H9 (cell line): Measurements from ENCODE around the gene MAPRE3. TPM values are rescaled to one million over a fixed set of nuclear protein-coding genes. Genes with fewer than 3 reads are reported as not detected.

ENCODE experiments used
- DNase-seq: peaks from one replicate; pipeline ENCODE4 v3.0.0-alpha.2; 2017
- H2AFZ ChIP-seq: one replicate; pipeline ENCODE4 v1.6.1; 2013; ENCODE audit warnings: mild to moderate bottlenecking, low read length, control low read depth, moderate library complexity
- H2AK5ac ChIP-seq: 2 replicates; pipeline ENCODE4 v1.6.1; 2013; ENCODE audit warnings: low read length, control low read depth, mixed read lengths; ENCODE audit not compliant: insufficient read length
- H2BK120ac ChIP-seq: one replicate; pipeline ENCODE4 v1.6.1; 2013; ENCODE audit warnings: low read depth, mild to moderate bottlenecking, low read length, control low read depth, inconsistent platforms; ENCODE audit not compliant: poor library complexity, severe bottlenecking
- H2BK12ac ChIP-seq: 2 replicates; pipeline ENCODE4 v1.6.1; 2013; ENCODE audit warnings: low read length, control low read depth, mixed read lengths, low read depth; ENCODE audit not compliant: insufficient read length
- H2BK15ac ChIP-seq: 2 replicates; pipeline ENCODE4 v1.6.1; 2013; ENCODE audit warnings: low read depth, low read length, control low read depth
- H2BK20ac ChIP-seq: one replicate; pipeline ENCODE4 v1.6.1; 2013; ENCODE audit warnings: low read depth, mild to moderate bottlenecking, low read length, control low read depth, inconsistent platforms; ENCODE audit not compliant: poor library complexity, severe bottlenecking
- H2BK5ac ChIP-seq: 2 replicates; pipeline ENCODE4 v1.6.1; 2013; ENCODE audit warnings: low read length, control low read depth, mixed read lengths; ENCODE audit not compliant: insufficient read length
- H3K14ac ChIP-seq: 2 replicates; pipeline ENCODE4 v1.6.1; 2013; ENCODE audit warnings: low read length, control low read depth; ENCODE audit not compliant: insufficient read depth
- H3K18ac ChIP-seq: 2 replicates; pipeline ENCODE4 v1.6.1; 2013; ENCODE audit warnings: low read depth, mild to moderate bottlenecking, mixed read lengths, low read length, control low read depth; ENCODE audit not compliant: insufficient read length
- H3K23ac ChIP-seq: 2 replicates; pipeline ENCODE4 v1.6.1; 2013; ENCODE audit warnings: low read length, control low read depth, mixed read lengths, low read depth; ENCODE audit not compliant: insufficient read length
- H3K23me2 ChIP-seq: 2 replicates; pipeline ENCODE4 v1.6.1; 2013; ENCODE audit warnings: low read depth, mild to moderate bottlenecking, mixed read lengths, low read length, control low read depth; ENCODE audit not compliant: insufficient read length, poor library complexity, severe bottlenecking
- H3K27ac ChIP-seq: 2 replicates; pipeline ENCODE4 v1.5.1; 2013; ENCODE audit warnings: low read length, control low read depth, mixed read lengths, low read depth; ENCODE audit not compliant: insufficient read length
- H3K27me3 ChIP-seq: 2 replicates; pipeline ENCODE4 v1.6.1; 2013; ENCODE audit warnings: low read length, control low read depth, inconsistent platforms; ENCODE audit not compliant: insufficient read depth
- H3K4ac ChIP-seq: 2 replicates; pipeline ENCODE4 v1.6.1; 2013; ENCODE audit warnings: low read depth, mild to moderate bottlenecking, control low read depth, inconsistent platforms, low read length, moderate library complexity
- H3K4me1 ChIP-seq: 2 replicates; pipeline ENCODE4 v1.6.1; 2013; ENCODE audit warnings: low read length, control low read depth, inconsistent platforms; ENCODE audit not compliant: insufficient read depth
- H3K4me2 ChIP-seq: 2 replicates; pipeline ENCODE4 v1.6.1; 2013; ENCODE audit warnings: low read length, control low read depth, mixed read lengths; ENCODE audit not compliant: insufficient read length, insufficient read depth
- H3K56ac ChIP-seq: 2 replicates; pipeline ENCODE4 v1.6.1; 2013; ENCODE audit warnings: low read depth, mild to moderate bottlenecking, mixed read lengths, low read length, control low read depth; ENCODE audit not compliant: insufficient read length
- H3K79me1 ChIP-seq: 2 replicates; pipeline ENCODE4 v1.6.1; 2013; ENCODE audit warnings: low read depth, mild to moderate bottlenecking, moderate library complexity, low read length, control low read depth, inconsistent platforms; ENCODE audit not compliant: insufficient read depth, poor library complexity, severe bottlenecking
- H3K79me2 ChIP-seq: 2 replicates; pipeline ENCODE4 v1.6.1; 2013; ENCODE audit warnings: low read length, control low read depth, inconsistent platforms; ENCODE audit not compliant: insufficient read depth
- H3K9ac ChIP-seq: 2 replicates; pipeline ENCODE4 v1.6.1; 2013; ENCODE audit warnings: low read length, control low read depth, mixed read lengths; ENCODE audit not compliant: insufficient read length; ENCODE audit errors: extremely low read depth
- H3K9me3 ChIP-seq: one replicate; pipeline ENCODE4 v1.6.1; 2013; ENCODE audit warnings: low read depth, low read length, inconsistent platforms; ENCODE audit not compliant: control insufficient read depth
- H3T11ph ChIP-seq: one replicate; pipeline ENCODE4 v1.6.1; 2013; ENCODE audit warnings: mild to moderate bottlenecking, low read length, control low read depth, inconsistent platforms
- H4K20me1 ChIP-seq: one replicate; pipeline ENCODE4 v1.6.1; 2013; ENCODE audit not compliant: control insufficient read depth, insufficient read length, insufficient read depth
- H4K5ac ChIP-seq: 2 replicates; pipeline ENCODE4 v1.6.1; 2013; ENCODE audit warnings: low read depth, mild to moderate bottlenecking, mixed read lengths, low read length, control low read depth; ENCODE audit not compliant: insufficient read length
- H4K8ac ChIP-seq: replicated peaks from 2 replicates; pipeline ENCODE4 v1.6.1; 2013; ENCODE audit warnings: low read length, control low read depth, mixed read lengths, low read depth; ENCODE audit not compliant: insufficient read length
- H4K91ac ChIP-seq: 2 replicates; pipeline ENCODE4 v1.6.1; 2013; ENCODE audit warnings: low read depth, mild to moderate bottlenecking, moderate library complexity, mixed read lengths, low read length, control low read depth; ENCODE audit not compliant: insufficient read length
- H3K27ac Mint-ChIP-seq, 3 experiments: 2 replicates in 2 of 3; 3 replicates in 1 of 3; pipeline ENCODE4 v1.8.0; 2020 to 2021; ENCODE audit warnings: mixed read lengths in 3 of 3, mild to moderate bottlenecking in 1 of 3, moderate library complexity in 1 of 3
- H3K27me3 Mint-ChIP-seq: 2 replicates; pipeline ENCODE4 v1.8.0; 2021; ENCODE audit warnings: low read depth, mild to moderate bottlenecking, moderate library complexity, mixed read lengths
- H3K36me3 Mint-ChIP-seq, 3 experiments: 2 replicates in 2 of 3; 3 replicates in 1 of 3; pipeline ENCODE4 v1.8.0; 2020 to 2021; ENCODE audit warnings: low read depth in 3 of 3, mixed read lengths in 3 of 3; ENCODE audit not compliant: insufficient read depth in 1 of 3
- H3K4me1 Mint-ChIP-seq, 2 experiments: 2 replicates each; pipeline ENCODE4 v1.8.0; 2020; ENCODE audit warnings: mixed read lengths in 2 of 2
- H3K4me3 Mint-ChIP-seq, 2 experiments: 2 replicates in 1 of 2; 3 replicates in 1 of 2; pipeline ENCODE4 v1.8.0; 2020 to 2021; ENCODE audit warnings: mild to moderate bottlenecking in 2 of 2, mixed read lengths in 2 of 2, moderate library complexity in 1 of 2
- H3K9me3 Mint-ChIP-seq, 2 experiments: 2 replicates in 1 of 2; 3 replicates in 1 of 2; pipeline ENCODE4 v1.8.0; 2020; ENCODE audit warnings: mild to moderate bottlenecking in 2 of 2, mixed read lengths in 2 of 2, moderate library complexity in 1 of 2
- WGBS: extraction: QIAGEN DNeasy Blood & Tissue Kit; methylation state at CpG from one replicate; pipeline ENCODE4 v1.1.7; 2013; ENCODE audit warnings: missing lambda C conversion rate, low lambda C conversion rate, mixed read lengths; ENCODE audit not compliant: insufficient read length; ENCODE audit errors: extremely low coverage; 5-methylcytosine and 5-hydroxymethylcytosine counted together
- total RNA-seq: library from RNA; stranded (reverse); gene quantifications from 2 replicates; pipeline ENCODE4 v1.2.1, GENCODE V29; 2021
- TF ChIP-seq, protein P1 (sequence below): fragments of 200-600 bp; sonication (generic); conservative IDR thresholded peaks from 3 replicates; pipeline ENCODE4 v1.8.0; 2021; ENCODE audit warnings: antibody characterized with exemption, mild to moderate bottlenecking

MAPRE3 gene
- total RNA-seq, 1 experiment from 2014 or later = 2.0 TPM

GRCh38 chr2:26998323-26998722 lies 27.9 kb downstream of the MAPRE3 start:
- Histone ChIP-seq H2AK5ac (no peak overlapping the region), H2BK120ac (no peak overlapping the region), H3K4me2 (no peak overlapping the region), H4K20me1 (peaks cover 2% of the 10 kb centered on the region), H3K27ac (no peak overlapping the region), H3K9me3 (no peaks in the 10 kb centered on the region), H3K27me3 (no peaks in the 10 kb centered on the region), H3K23me2 (no peaks in the 10 kb centered on the region), H3T11ph (no peak overlapping the region), H3K14ac (no peak overlapping the region), H3K56ac (no peak overlapping the region), H4K8ac (no peak overlapping the region), H3K18ac (no peak overlapping the region), H2BK20ac (no peak overlapping the region), H3K4me1 (no peaks in the 10 kb centered on the region), H2AFZ (no peak overlapping the region), H2BK5ac (no peak overlapping the region), H2BK15ac (no peak overlapping the region), H3K9ac (no peak overlapping the region), H3K4ac (no peak overlapping the region), H2BK12ac (no peak overlapping the region), H3K23ac (no peak overlapping the region), H4K91ac (no peak overlapping the region), H3K79me2 (no peaks in the 10 kb centered on the region), H3K79me1 (no peaks in the 10 kb centered on the region), H4K5ac (no peak overlapping the region)
- peaks cover 4 to 8% of the 10 kb centered on the region in 2 experiments; a peak in 3 of 4 replicates for H3K4me1 Mint-ChIP-seq
- no CpG with 5 or more reads among the region's 1 CpG for WGBS
- H3K27ac Mint-ChIP-seq = no peak overlapping the region
- TF ChIP-seq, protein P1, sequence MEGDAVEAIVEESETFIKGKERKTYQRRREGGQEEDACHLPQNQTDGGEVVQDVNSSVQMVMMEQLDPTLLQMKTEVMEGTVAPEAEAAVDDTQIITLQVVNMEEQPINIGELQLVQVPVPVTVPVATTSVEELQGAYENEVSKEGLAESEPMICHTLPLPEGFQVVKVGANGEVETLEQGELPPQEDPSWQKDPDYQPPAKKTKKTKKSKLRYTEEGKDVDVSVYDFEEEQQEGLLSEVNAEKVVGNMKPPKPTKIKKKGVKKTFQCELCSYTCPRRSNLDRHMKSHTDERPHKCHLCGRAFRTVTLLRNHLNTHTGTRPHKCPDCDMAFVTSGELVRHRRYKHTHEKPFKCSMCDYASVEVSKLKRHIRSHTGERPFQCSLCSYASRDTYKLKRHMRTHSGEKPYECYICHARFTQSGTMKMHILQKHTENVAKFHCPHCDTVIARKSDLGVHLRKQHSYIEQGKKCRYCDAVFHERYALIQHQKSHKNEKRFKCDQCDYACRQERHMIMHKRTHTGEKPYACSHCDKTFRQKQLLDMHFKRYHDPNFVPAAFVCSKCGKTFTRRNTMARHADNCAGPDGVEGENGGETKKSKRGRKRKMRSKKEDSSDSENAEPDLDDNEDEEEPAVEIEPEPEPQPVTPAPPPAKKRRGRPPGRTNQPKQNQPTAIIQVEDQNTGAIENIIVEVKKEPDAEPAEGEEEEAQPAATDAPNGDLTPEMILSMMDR = no peak
- H3K4me3 Mint-ChIP-seq = no peak overlapping the region
- H3K27me3 Mint-ChIP-seq = peaks cover 8% of the 10 kb centered on the region
- DNase-seq = no peak
- H3K36me3 Mint-ChIP-seq = no peaks in the 10 kb centered on the region; a peak in 1 of 7 replicates
- no peaks in the 10 kb centered on the region for H3K9me3 Mint-ChIP-seq
